Measurements from ENCODE around the gene UPF3A. TPM values are rescaled to one million over a fixed set of nuclear protein-coding genes. Genes with fewer than 3 reads are reported as not detected.
A peak's percentile ranks its signal among the peaks of the same experiment; 100 is the strongest.

Gene UPF3A
- total RNA-seq, 4 donors from 2014 or later = 28.9 to 85.8 (median 33.4) TPM

- TF ChIP-seq POLR2A (IDR thresholded peaks at IDR 0.05) (no peak), CTCF (IDR thresholded peaks at IDR 0.05) (no peak)
- Histone ChIP-seq H3K4me1 (peaks cover 0 to 31% (median 6%) of the 10 kb centered on the region in 4 donors), H3K9me3 (no peaks in the 10 kb centered on the region), H3K27me3 (no peaks in the 10 kb centered on the region), H3K4me3 (peak overlapping the region; percentile 86 to 99 (median 90)), H3K36me3 (no peaks in the 10 kb centered on the region), H3K27ac (peak overlapping the region; percentile 88 to 99 (median 97))
- DNase-seq = no peak
Measured at GRCh38 chr13:114313061-114313860, 31.9 kb downstream of the UPF3A start.

- DNase-seq = peak; percentile 90 to 98 (median 98)
- peak within 1 kb of the TSS; percentile 88 to 99 (median 97) for H3K27ac ChIP-seq
- H3K9me3 ChIP-seq = no peaks in the 10 kb centered on the region
- H3K27me3 ChIP-seq = no peaks in the 10 kb centered on the region
- H3K4me3 ChIP-seq = peak within 1 kb of the TSS; percentile 86 to 99 (median 90)
- TF ChIP-seq POLR2A (IDR thresholded peaks at IDR 0.05) (peak; percentile 65 to 86), CTCF (IDR thresholded peaks at IDR 0.05) (peak in 2 of 6 experiments; percentile 9 to 12)
- H3K36me3 ChIP-seq = no peaks in the 10 kb centered on the region
- peaks cover 0 to 38% (median 6%) of the 10 kb centered on the region in 4 donors for H3K4me1 ChIP-seq
Measured at GRCh38 chr13:114314074-114314912, 32.9 kb downstream of the UPF3A start, which contains the start of gene CHAMP1. Gene CHAMP1, plus strand, starts transcription at chr13:114314503. Its CDS starts 9,340 bp downstream, at chr13:114323843.

GRCh38 chr13:114315074-114315785 is 33.8 kb downstream of the UPF3A start:
- Histone ChIP-seq H3K9me3 (no peaks in the 10 kb centered on the region), H3K27ac (peak overlapping the region; percentile 88 to 99 (median 97)), H3K4me3 (peak overlapping the region; percentile 86 to 99 (median 90)), H3K27me3 (no peaks in the 10 kb centered on the region), H3K36me3 (no peaks in the 10 kb centered on the region), H3K4me1 (peaks cover 0 to 47% (median 6%) of the 10 kb centered on the region in 4 donors)
- TF ChIP-seq CTCF (IDR thresholded peaks at IDR 0.05) (no peak), POLR2A (IDR thresholded peaks at IDR 0.05) (no peak)
- no peak for DNase-seq

DNA sequence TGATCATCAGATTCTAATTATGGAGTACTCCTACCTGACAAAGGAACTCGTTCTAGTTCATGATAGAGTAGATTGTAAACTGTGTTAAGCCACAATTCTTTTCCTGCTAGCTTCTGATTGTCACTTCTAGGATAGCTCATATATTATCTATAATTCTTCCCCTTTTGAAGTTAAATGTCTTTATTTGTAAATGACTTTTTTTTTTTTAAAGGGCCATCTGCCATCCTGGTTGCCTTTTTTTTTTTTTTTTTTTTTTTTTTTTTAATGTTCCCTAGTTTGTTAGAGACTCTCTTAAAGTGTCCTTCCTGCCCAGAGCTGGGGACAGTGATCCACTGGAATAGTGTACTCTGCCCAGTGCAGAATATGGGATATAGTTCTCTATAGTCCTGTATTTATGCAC is 37.2 kb downstream of the UPF3A start:
- TF ChIP-seq POLR2A (IDR thresholded peaks at IDR 0.05) (no peak), CTCF (IDR thresholded peaks at IDR 0.05) (no peak)
- no peaks in the 10 kb centered on the region for H3K27me3 ChIP-seq
- peaks cover 0 to 26% (median 0%) of the 10 kb centered on the region in 3 donors for H3K36me3 ChIP-seq
- no peaks in the 10 kb centered on the region for H3K9me3 ChIP-seq
- no peak overlapping the region for H3K4me3 ChIP-seq
- DNase-seq = no peak
- no peak overlapping the region for H3K27ac ChIP-seq
- peaks cover 0 to 45% (median 4%) of the 10 kb centered on the region in 4 donors for H3K4me1 ChIP-seq

- Histone ChIP-seq H3K27me3 (no peaks in the 10 kb centered on the region), H3K27ac (peak overlapping the region in 1 of 4 donors; percentile 15), H3K4me3 (no peak overlapping the region), H3K36me3 (peaks cover 0 to 35% (median 0%) of the 10 kb centered on the region in 3 donors), H3K4me1 (peaks cover 0 to 45% (median 4%) of the 10 kb centered on the region in 4 donors), H3K9me3 (no peaks in the 10 kb centered on the region)
- DNase-seq = no peak
- TF ChIP-seq CTCF (IDR thresholded peaks at IDR 0.05) = no peak
- no peak for TF ChIP-seq POLR2A (IDR thresholded peaks at IDR 0.05)
Measured at GRCh38 chr13:114319441-114319913, 38.1 kb downstream of the UPF3A start.
